Fibroblast of pulmonary artery (primary cell): ENCODE results near the gene TC2N.

Experiments used
- DNase-seq: peaks from one replicate; pipeline ENCODE4 v3.0.0-alpha.2; 2010; ENCODE audit warnings: low read depth
- H3K4me3 ChIP-seq: replicated peaks from 2 replicates; pipeline ENCODE4 v1.5.1; 2011; ENCODE audit warnings: low read depth, mild to moderate bottlenecking, control low read depth, low read length, moderate library complexity
- CTCF ChIP-seq: IDR thresholded peaks from 2 replicates; pipeline ENCODE4 v1.5.1; 2011; ENCODE audit warnings: mild to moderate bottlenecking, control low read depth, low read length, inconsistent platforms; ENCODE audit errors: missing control alignments

TC2N gene

DNA sequence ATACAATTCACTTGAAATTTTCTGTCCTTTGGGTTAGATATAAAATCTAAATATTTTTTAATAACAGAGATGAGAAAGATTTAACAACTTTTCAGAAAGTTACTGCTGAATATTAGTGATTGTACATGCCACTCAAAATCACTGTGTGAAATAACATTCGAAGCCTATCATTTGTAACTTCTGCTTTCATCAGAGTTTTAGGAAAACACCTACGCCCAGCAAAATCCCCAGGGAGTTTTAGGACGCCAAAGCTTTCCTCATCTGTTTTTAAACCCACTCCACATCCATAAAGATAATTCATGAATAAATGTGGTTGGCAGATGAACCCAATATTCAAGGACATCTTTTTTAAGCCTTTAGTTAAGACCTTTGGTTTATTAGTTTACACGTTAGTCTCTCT is 23.9 kb downstream of the TC2N start:
- no peak overlapping the region for H3K4me3 ChIP-seq
- DNase-seq: no peak
- no peak for TF ChIP-seq CTCF

- no peak for TF ChIP-seq CTCF
- no peak for DNase-seq
- H3K4me3 ChIP-seq: no peak overlapping the region
Observed at GRCh38 chr14:91841065-91841464, 26.3 kb downstream of the TC2N start.

GRCh38 chr14:91839749-91840148 is 27.6 kb downstream of the TC2N start:
- no peak overlapping the region for H3K4me3 ChIP-seq
- DNase-seq: no peak
- TF ChIP-seq CTCF: no peak

GRCh38 chr14:91837076-91837475 is 30.3 kb downstream of the TC2N start:
- DNase-seq: no peak
- TF ChIP-seq CTCF: no peak
- no peak overlapping the region for H3K4me3 ChIP-seq

DNA sequence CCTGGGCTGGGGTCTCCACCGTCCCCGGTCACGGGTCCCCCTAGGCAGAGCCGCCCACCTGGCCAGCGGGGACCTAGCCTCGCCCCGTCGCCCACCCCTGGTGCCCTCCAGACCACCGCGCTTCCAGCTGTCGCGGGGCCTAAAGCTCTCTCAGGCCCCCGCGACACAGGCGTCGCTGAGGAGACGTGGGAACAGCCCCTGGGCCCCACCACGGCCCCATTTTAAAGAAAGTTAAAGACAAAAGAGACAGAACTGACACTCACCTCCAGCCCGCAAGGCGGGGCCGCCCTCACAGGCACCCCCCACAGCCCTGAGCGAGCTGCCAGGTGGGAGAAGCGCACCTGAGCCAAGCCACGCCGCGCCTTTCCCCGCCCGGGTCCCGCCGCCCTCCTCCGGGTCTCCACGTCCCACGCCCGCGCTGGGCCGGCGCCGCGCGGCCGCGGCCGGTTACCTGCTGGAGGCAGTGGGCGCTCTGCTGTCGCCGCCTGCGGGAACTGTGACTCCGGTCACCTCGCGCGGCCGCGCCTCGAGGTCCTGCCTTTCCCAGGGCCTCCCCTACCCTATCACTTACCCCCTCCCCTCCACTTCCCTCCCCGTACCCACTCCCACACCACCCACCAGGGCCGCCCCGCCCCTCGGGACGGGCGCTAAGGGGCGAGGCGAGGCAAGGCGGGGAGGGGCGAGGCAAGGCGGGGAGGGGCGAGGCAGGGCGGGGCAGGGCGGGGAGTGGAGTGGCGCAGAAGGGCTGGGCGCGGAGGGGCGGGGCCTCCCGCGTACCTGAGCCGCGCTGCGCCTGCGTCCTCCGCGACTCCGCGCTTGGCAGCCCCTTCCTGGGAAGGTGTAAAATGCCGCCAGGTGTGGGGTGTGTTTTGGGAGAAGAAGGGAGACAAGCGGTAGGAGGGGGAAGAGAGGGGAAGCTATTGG is 31.2 kb downstream of the TC2N start:
- H3K4me3 ChIP-seq: no peak overlapping the region
- no peak for TF ChIP-seq CTCF
- no peak for DNase-seq

DNA sequence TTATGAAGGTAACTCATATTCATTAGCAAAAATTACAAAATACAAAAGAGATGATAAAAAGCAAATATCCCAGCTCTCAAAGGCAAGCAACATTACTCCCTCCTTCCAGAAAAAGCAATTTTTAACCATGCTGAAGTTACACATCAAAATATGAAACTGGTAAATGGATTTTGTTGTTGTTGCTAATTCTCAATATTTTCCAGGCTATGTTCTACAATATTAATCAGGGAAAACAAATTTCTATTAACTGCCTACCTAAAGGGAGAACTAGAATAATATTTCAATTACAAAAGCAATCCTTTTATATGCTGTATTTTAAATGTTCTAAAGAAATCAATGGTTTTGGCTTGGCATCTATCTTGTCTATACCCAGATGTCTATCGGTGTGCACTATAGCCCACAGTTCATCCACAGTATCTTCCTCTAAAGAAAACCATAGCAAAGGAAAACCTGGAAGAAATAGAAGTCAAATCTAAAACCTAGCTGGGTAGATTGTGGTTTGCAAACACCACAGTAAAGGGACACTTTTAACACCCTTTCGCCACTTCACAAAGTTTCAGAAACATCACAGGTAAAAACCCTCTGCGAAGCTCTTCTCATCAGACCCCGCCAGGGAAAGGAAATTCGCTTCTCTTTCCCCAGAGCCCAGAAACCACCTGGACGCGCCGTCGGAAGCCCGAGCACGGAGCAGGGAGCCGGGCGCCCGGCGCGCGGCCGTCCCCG is 32.0 kb downstream of the TC2N start:
- no peak for DNase-seq
- no peak for TF ChIP-seq CTCF
- no peak overlapping the region for H3K4me3 ChIP-seq
